DMS114 treated with DMSO at 0.1 percent for 48 hours (cell line): ENCODE data around the gene PSMB3.
"Not testable (repeated sequence)": the region's sequence is repeated elsewhere in the genome, so short reads cannot be mapped to it uniquely, and the experiment has no call there.

Experiments used
- DNase-seq: peaks from one replicate; lab custom pipeline; 2025; ENCODE audit not compliant: unreplicated experiment; lab: John Stamatoyannopoulos, UW

PSMB3 gene

GRCh38 chr17:38748149-38748891, 4.2 kb upstream of the PSMB3 start, which contains the start of gene PCGF2:
Gene PCGF2, minus strand, starts transcription at chr17:38748336. Its CDS starts 7,934 bp downstream, at chr17:38740402.
- peak; percentile 77 for DNase-seq

DNA sequence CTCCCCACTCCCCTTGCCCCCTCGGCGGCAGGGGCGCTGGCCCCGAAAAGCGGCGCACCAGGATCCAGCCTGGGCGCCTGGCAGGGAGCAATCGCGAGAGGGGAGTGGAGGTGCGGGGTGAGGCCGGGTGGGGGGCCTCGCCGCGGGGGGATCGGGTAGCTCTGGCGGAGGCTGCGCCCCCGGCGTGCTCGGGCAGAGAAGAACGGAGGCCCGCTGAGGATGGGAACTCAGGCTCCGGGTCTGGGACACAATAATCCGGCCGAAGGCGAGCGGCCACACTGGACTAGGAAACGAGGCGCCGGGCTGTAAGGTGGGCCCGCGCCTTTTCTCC, 3.7 kb upstream of the PSMB3 start:
- no peak for DNase-seq

GRCh38 chr17:38749223-38750043, 3.1 kb upstream of the PSMB3 start:
- DNase-seq, result peak; percentile 77

DNA sequence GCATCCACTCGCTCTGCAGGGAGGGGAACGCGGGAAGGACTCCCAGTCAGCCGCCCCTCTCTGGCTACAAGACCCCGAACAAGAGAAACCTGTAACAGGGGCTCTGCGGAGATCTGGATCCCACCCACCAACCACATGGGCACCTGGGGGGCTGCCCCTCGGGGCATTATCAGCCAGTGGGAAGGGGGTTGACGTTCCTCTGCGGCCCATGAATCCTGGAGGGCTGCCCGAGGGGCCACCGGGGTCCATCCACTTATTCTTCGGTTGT, 2.6 kb upstream of the PSMB3 start:
- DNase-seq, result no peak

DNA sequence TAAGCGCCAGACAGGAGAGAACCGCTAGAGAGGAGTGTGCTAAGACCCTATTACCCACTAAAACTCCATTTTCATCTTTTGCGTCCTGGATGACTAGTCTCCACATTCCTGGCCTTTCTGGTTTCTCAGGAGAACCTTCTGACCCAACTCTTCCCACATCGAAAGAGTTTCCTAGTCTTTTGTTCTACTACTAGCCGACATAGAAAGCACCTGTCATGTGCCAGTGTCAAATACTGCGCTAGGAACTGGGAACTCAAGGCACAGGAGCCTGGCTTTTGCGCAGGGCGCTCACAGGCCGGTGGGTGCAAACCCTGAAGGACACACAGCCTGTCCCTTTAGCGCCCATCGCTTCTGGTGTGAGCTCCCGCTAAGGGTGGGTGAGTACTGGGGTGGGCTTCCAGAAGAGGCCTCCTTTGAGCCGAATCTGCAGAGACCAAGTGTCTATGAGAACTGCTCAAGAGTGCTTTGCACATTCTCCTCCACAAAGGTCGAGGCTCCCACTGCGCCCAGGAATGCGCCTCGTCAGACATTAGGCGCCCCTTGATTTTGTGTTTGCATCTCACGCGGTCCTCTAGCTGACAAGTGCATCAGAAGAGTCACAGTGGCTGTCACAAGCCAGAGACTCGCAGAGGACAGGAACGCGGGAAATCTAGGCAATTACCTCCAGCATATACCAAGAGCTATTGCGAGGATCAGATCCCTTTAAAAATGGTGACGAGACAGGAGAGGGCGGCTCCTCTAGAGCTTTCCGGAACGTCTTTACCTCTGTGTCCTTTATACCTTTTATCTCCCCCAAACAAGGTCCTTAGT, 2.0 kb upstream of the PSMB3 start:
- peak; percentile 49 for DNase-seq

- DNase-seq, result peak; percentile 56
Observed at GRCh38 chr17:38751144-38751807, 1.3 kb upstream of the PSMB3 start.

GRCh38 chr17:38751808-38752307, 683 bp upstream of the PSMB3 start:
- peak; percentile 75 for DNase-seq

DNA sequence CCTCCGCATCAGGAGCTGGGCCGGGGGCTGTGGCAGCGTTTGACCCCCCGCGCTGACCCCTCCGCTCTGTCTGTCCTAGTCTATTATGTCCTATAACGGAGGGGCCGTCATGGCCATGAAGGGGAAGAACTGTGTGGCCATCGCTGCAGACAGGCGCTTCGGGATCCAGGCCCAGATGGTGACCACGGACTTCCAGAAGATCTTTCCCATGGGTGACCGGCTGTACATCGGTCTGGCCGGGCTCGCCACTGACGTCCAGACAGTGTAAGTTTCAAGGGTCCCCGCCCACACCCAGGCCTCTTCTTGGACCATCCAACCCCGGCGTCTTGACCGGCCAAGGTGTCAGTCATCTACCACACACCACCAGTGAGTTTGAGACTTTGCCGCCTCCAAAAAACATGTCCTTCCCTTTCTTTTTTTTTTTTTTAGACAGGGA, 548 bp downstream of the PSMB3 start:
- DNase-seq, result no peak

DNA sequence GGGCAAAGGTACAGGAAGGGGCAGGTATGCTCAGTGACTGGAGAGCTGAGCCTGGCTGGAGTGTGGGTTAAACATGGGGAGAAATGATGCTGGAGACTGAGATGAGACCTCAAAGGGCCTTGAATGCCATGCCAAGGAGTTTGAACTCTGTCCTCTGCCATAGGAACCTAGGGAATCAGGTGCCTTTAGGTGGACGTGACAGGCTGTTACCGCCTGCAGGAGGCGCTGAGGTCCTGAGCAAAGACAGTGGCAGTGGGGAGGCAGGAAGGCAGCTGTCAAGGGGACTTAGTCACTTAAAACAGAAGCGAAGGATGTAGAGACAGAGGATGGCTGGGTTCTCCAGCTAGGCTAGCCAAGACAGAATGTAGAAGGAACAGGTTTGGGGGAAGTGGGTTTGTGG, 9.1 kb downstream of the PSMB3 start:
- no peak for DNase-seq

GRCh38 chr17:38762231-38762630, 9.7 kb downstream of the PSMB3 start:
- no peak for DNase-seq

DNA sequence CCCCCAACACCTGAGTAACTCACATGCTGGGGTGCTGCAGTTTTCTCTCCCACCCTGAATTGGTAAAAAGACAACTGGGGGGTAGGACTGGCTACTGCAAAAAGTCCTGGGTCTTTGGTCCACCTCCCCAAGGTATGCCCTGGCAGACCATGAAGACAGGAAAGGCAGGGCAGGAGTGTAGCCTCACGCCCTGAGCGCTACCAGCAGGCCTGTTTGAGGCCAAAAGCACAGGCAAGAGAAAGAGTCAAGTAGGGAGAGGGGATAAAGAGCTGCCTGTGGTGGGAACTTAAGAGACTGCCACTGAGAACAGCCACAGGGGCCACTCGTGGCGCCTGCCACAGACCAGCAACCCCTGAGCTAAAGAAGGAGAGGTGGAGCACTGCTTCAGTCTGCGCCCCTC, 13.8 kb downstream of the PSMB3 start:
- DNase-seq, result no peak

GRCh38 chr17:38768417-38768816, 15.9 kb downstream of the PSMB3 start:
- DNase-seq, result no peak

GRCh38 chr17:38773258-38773657, 20.7 kb downstream of the PSMB3 start:
- DNase-seq, result no peak

GRCh38 chr17:38777641-38778250, 25.2 kb downstream of the PSMB3 start:
- no peak for DNase-seq

GRCh38 chr17:38779965-38780752, 27.6 kb downstream of the PSMB3 start:
- DNase-seq, result no peak

- DNase-seq, result no peak
Observed at GRCh38 chr17:38783227-38783626, 30.7 kb downstream of the PSMB3 start.

- DNase-seq, result no peak
Observed at GRCh38 chr17:38786372-38786771, 33.8 kb downstream of the PSMB3 start.

- not testable (repeated sequence) for DNase-seq
Observed at GRCh38 chr17:38787999-38788398, 35.5 kb downstream of the PSMB3 start.

GRCh38 chr17:38789185-38789584, 36.6 kb downstream of the PSMB3 start:
- DNase-seq, result no peak
